T-helper 1 cell treated with Interleukin-12 subunit alpha and Interleukin-12 subunit beta and Interleukin-4 antibody, amounts not matched to agents 30 ng/mL and 1 ng/mL, for 36 hours (primary cell): ENCODE results near the gene PCSK2. TPM values are rescaled to one million over a fixed set of nuclear protein-coding genes. Genes with fewer than 3 reads are reported as not detected.

Experiments used
- intact Hi-C: fragments of 100-400 bp; cut with micrococcal nuclease; formaldehyde crosslinking; loops from one replicate; pipeline ENCODE4 v1.15.1; 2024
- total RNA-seq: library from RNA; stranded (reverse); gene quantifications from 2 replicates; pipeline ENCODE4 v1.2.3, GENCODE V29; 2022

The PCSK2 gene
- total RNA-seq, 1 donor from 2014 or later: not detected

- intact Hi-C loops: no loop called here
Measured at GRCh38 chr20:17236766-17237165, 9.9 kb downstream of the PCSK2 start.

GRCh38 chr20:17248224-17248623 is 21.4 kb downstream of the PCSK2 start:
- intact Hi-C loops: no loop called here

- intact Hi-C loops: no loop called here
Measured at GRCh38 chr20:17262786-17263185, 35.9 kb downstream of the PCSK2 start.

GRCh38 chr20:17273717-17274116 is 46.9 kb downstream of the PCSK2 start:
- intact Hi-C loops: no loop called here

GRCh38 chr20:17276101-17276500 is 49.3 kb downstream of the PCSK2 start:
- intact Hi-C loops: no loop called here

- intact Hi-C loops: no loop called here
Measured at GRCh38 chr20:17281478-17281877, 54.6 kb downstream of the PCSK2 start.

- intact Hi-C loops: no loop called here
Measured at GRCh38 chr20:17282501-17282900, 55.7 kb downstream of the PCSK2 start.

GRCh38 chr20:17287503-17287902 is 60.7 kb downstream of the PCSK2 start:
- intact Hi-C loops: no loop called here

GRCh38 chr20:17287998-17288397 is 61.2 kb downstream of the PCSK2 start:
- intact Hi-C loops: no loop called here

GRCh38 chr20:17295151-17295726 is 68.4 kb downstream of the PCSK2 start:
- intact Hi-C loops: no loop called here

- intact Hi-C loops: no loop called here
Measured at GRCh38 chr20:17295991-17296390, 69.2 kb downstream of the PCSK2 start.

GRCh38 chr20:17298171-17298570 is 71.3 kb downstream of the PCSK2 start:
- intact Hi-C loops: no loop called here

- intact Hi-C loops: no loop called here
Measured at GRCh38 chr20:17298751-17299150, 71.9 kb downstream of the PCSK2 start.

GRCh38 chr20:17300113-17300512 is 73.3 kb downstream of the PCSK2 start:
- intact Hi-C loops: no loop called here

GRCh38 chr20:17304774-17305173 is 77.9 kb downstream of the PCSK2 start:
- intact Hi-C loops: no loop called here

- intact Hi-C loops: no loop called here
Measured at GRCh38 chr20:17306427-17306826, 79.6 kb downstream of the PCSK2 start.

- intact Hi-C loops: no loop called here
Measured at GRCh38 chr20:17314264-17314663, 87.4 kb downstream of the PCSK2 start.

- intact Hi-C loops: no loop called here
Measured at GRCh38 chr20:17315407-17316231, 88.8 kb downstream of the PCSK2 start.

GRCh38 chr20:17316316-17317038 is 89.6 kb downstream of the PCSK2 start:
- intact Hi-C loops: no loop called here

- intact Hi-C loops: no loop called here
Measured at GRCh38 chr20:17317341-17317740, 90.5 kb downstream of the PCSK2 start.

GRCh38 chr20:17320456-17320855 is 93.6 kb downstream of the PCSK2 start:
- intact Hi-C loops: no loop called here

GRCh38 chr20:17326096-17326495 is 99.3 kb downstream of the PCSK2 start:
- intact Hi-C loops: no loop called here
